HL-60 (cell line): Measurements from ENCODE around the gene LARP6.

ENCODE experiments used
- GABPA ChIP-seq: IDR thresholded peaks from 2 replicates; pipeline ENCODE4 v1.6.1; 2012; ENCODE audit warnings: low read depth
- SPI1 ChIP-seq: IDR thresholded peaks from 2 replicates; pipeline ENCODE4 v1.6.1; 2012; ENCODE audit warnings: low read depth, mild to moderate bottlenecking, borderline replicate concordance
- TF ChIP-seq, protein P1 (sequence below): IDR thresholded peaks from one replicate; pipeline ENCODE4 v1.5.1; 2011; ENCODE audit warnings: low read length, control low read depth, inconsistent platforms; ENCODE audit not compliant: insufficient read depth
- TF ChIP-seq, protein P2 (sequence below): IDR thresholded peaks from 2 replicates; pipeline ENCODE4 v1.6.1; 2012; ENCODE audit warnings: low read depth; ENCODE audit not compliant: insufficient replicate concordance

DNA sequence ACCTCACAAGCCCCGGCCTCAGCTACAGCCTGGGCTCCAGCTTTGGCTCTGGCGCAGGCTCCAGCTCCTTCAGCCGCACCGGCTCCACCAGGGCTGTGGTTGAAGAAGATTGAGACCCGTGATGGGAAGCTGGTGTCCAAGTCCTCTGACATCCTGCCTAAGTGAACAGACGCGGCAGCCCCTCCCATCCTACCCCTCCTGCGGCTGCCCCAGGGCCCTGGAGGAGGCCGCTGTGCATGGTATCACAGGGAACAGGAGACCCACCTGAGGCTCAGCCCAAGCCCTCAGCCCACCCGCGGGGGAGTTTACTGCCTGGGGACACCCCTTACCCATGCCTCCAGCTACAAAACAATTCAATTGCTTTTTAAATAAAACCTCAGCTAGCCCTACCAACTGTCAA lies 6.0 kb upstream of the LARP6 start:
- TF ChIP-seq, protein P1, sequence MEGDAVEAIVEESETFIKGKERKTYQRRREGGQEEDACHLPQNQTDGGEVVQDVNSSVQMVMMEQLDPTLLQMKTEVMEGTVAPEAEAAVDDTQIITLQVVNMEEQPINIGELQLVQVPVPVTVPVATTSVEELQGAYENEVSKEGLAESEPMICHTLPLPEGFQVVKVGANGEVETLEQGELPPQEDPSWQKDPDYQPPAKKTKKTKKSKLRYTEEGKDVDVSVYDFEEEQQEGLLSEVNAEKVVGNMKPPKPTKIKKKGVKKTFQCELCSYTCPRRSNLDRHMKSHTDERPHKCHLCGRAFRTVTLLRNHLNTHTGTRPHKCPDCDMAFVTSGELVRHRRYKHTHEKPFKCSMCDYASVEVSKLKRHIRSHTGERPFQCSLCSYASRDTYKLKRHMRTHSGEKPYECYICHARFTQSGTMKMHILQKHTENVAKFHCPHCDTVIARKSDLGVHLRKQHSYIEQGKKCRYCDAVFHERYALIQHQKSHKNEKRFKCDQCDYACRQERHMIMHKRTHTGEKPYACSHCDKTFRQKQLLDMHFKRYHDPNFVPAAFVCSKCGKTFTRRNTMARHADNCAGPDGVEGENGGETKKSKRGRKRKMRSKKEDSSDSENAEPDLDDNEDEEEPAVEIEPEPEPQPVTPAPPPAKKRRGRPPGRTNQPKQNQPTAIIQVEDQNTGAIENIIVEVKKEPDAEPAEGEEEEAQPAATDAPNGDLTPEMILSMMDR: no peak
- TF ChIP-seq SPI1: no peak
- TF ChIP-seq, protein P2, sequence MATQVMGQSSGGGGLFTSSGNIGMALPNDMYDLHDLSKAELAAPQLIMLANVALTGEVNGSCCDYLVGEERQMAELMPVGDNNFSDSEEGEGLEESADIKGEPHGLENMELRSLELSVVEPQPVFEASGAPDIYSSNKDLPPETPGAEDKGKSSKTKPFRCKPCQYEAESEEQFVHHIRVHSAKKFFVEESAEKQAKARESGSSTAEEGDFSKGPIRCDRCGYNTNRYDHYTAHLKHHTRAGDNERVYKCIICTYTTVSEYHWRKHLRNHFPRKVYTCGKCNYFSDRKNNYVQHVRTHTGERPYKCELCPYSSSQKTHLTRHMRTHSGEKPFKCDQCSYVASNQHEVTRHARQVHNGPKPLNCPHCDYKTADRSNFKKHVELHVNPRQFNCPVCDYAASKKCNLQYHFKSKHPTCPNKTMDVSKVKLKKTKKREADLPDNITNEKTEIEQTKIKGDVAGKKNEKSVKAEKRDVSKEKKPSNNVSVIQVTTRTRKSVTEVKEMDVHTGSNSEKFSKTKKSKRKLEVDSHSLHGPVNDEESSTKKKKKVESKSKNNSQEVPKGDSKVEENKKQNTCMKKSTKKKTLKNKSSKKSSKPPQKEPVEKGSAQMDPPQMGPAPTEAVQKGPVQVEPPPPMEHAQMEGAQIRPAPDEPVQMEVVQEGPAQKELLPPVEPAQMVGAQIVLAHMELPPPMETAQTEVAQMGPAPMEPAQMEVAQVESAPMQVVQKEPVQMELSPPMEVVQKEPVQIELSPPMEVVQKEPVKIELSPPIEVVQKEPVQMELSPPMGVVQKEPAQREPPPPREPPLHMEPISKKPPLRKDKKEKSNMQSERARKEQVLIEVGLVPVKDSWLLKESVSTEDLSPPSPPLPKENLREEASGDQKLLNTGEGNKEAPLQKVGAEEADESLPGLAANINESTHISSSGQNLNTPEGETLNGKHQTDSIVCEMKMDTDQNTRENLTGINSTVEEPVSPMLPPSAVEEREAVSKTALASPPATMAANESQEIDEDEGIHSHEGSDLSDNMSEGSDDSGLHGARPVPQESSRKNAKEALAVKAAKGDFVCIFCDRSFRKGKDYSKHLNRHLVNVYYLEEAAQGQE: no peak
- no peak for TF ChIP-seq GABPA
